SK-N-SH (cell line): ENCODE measurements around the gene IRF2.

Experiments used
- CHD2 ChIP-seq: fragments of 150-350 bp; IDR thresholded peaks from 2 replicates; pipeline ENCODE4 v1.6.1; 2018; ENCODE audit warnings: low read length; ENCODE audit not compliant: partially characterized antibody
- CTCF ChIP-seq: fragments of 200-600 bp; sonication (generic); IDR thresholded peaks from 2 replicates; pipeline ENCODE4 v1.6.1; 2017; ENCODE audit warnings: antibody characterized with exemption, mild to moderate bottlenecking, moderate library complexity
- EP300 ChIP-seq, 2 experiments: IDR thresholded peaks; 2 replicates each; pipeline versions ENCODE4 v1.4.0 to v1.6.1; 2012; ENCODE audit warnings: borderline replicate concordance in 1 of 2, low read depth in 1 of 2, low read length in 1 of 2
- FOXM1 ChIP-seq: IDR thresholded peaks from 2 replicates; pipeline ENCODE4 v1.4.0; 2012; ENCODE audit warnings: low read depth, mild to moderate bottlenecking
- GABPA ChIP-seq: IDR thresholded peaks from 2 replicates; pipeline ENCODE4 v1.4.0; 2012; ENCODE audit warnings: low read depth, mild to moderate bottlenecking
- IRF3 ChIP-seq: fragments of 150-350 bp; IDR thresholded peaks from 2 replicates; pipeline ENCODE4 v1.6.1; 2016; ENCODE audit warnings: mild to moderate bottlenecking, low read depth, low read length
- JUND ChIP-seq: IDR thresholded peaks from 2 replicates; pipeline ENCODE4 v1.4.0; 2012
- MXI1 ChIP-seq: IDR thresholded peaks from 2 replicates; pipeline ENCODE4 v1.6.1; 2012; ENCODE audit warnings: mild to moderate bottlenecking, low read depth, low read length, improper control_type of control experiment
- POLR2AphosphoS5 ChIP-seq: IDR thresholded peaks from 2 replicates; pipeline ENCODE4 v1.6.1; 2012; ENCODE audit warnings: low read depth, low read length
- RAD21 ChIP-seq: IDR thresholded peaks from 2 replicates; pipeline ENCODE4 v1.6.1; 2012; ENCODE audit warnings: mild to moderate bottlenecking, low read length
- REST ChIP-seq: IDR thresholded peaks from 2 replicates; pipeline ENCODE4 v1.6.1; 2012; ENCODE audit warnings: mild to moderate bottlenecking, low read depth, low read length, moderate library complexity
- SIN3A ChIP-seq: IDR thresholded peaks from 2 replicates; pipeline ENCODE4 v1.6.1; 2012; ENCODE audit warnings: low read depth, mild to moderate bottlenecking, low read length, moderate library complexity, borderline replicate concordance
- USF2 ChIP-seq: fragments of 150-350 bp; IDR thresholded peaks from 2 replicates; pipeline ENCODE4 v1.6.1; 2017; ENCODE audit warnings: antibody characterized with exemption, low read length, low read depth, borderline replicate concordance

GRCh38 chr4:184348311-184349233 is 125.8 kb downstream of the IRF2 start:
- TF ChIP-seq CTCF (no peak), POLR2AphosphoS5 (no peak), FOXM1 (no peak), JUND (no peak), MXI1 (no peak), RAD21 (no peak), USF2 (no peak), REST (no peak), EP300 (IDR thresholded peaks at IDR 0.05; ENCODE audit: borderline replicate concordance in 1 of 2, low read depth in 1 of 2, low read length in 1 of 2) (no peak), GABPA (no peak), SIN3A (no peak), CHD2 (no peak), IRF3 (no peak)
